Measurements from ENCODE around the gene PROP1.

DNA sequence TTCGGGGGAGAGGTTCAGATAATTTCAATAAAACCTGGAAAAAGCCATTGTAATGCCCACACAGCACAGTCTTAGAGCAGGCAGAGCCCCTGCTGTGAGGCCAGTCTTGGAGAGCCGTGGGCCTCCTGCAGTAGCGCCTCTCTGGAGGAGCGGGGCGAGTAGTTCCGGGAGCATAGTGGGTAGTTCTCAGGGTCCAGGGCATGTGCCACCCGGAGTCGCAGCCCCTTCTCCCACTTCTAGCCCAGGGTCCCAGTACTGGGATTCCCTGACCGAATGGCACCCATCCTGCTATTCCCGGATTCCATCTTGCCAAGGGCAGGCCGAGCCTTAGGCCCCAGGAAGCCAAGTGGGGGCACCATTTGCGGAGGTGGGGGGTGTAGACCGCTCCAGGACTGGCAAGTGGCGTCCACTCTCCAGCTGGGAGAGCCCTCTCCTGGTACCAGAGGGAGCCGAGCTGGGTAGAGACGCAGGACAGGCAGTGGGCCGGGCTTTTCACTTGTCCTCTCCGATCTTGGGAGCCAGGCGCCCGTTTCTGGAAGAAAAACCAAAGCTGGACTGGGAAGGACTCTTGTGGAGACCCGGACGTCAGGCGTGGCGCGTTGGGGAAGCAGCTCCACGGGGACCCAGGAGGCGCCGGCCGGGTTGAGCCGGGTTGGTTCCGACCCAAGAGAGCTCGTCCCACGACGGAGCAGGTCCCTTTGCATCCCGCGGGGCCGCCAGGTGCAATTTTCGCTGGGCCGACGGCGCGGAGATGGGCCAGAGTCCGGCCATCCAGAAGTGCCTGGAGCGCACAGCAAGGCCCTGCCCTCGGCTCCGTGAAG, 12.1 kb downstream of the PROP1 start:
- TF ChIP-seq, protein P1, sequence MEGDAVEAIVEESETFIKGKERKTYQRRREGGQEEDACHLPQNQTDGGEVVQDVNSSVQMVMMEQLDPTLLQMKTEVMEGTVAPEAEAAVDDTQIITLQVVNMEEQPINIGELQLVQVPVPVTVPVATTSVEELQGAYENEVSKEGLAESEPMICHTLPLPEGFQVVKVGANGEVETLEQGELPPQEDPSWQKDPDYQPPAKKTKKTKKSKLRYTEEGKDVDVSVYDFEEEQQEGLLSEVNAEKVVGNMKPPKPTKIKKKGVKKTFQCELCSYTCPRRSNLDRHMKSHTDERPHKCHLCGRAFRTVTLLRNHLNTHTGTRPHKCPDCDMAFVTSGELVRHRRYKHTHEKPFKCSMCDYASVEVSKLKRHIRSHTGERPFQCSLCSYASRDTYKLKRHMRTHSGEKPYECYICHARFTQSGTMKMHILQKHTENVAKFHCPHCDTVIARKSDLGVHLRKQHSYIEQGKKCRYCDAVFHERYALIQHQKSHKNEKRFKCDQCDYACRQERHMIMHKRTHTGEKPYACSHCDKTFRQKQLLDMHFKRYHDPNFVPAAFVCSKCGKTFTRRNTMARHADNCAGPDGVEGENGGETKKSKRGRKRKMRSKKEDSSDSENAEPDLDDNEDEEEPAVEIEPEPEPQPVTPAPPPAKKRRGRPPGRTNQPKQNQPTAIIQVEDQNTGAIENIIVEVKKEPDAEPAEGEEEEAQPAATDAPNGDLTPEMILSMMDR (tag by site-specific recombination; IDR thresholded peaks at IDR 0.05), result no peak
- TF ChIP-seq SP2 (tag by site-specific recombination; IDR thresholded peaks at IDR 0.05) (no peak), ZSCAN23 (tag by site-specific recombination; IDR thresholded peaks at IDR 0.05) (no peak), YY1 (tag by site-specific recombination; IDR thresholded peaks at IDR 0.05) (no peak)
- TF ChIP-seq, protein P2, sequence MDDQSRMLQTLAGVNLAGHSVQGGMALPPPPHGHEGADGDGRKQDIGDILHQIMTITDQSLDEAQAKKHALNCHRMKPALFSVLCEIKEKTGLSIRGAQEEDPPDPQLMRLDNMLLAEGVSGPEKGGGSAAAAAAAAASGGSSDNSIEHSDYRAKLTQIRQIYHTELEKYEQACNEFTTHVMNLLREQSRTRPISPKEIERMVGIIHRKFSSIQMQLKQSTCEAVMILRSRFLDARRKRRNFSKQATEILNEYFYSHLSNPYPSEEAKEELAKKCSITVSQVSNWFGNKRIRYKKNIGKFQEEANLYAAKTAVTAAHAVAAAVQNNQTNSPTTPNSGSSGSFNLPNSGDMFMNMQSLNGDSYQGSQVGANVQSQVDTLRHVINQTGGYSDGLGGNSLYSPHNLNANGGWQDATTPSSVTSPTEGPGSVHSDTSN (CRISPR knock-in tag; IDR thresholded peaks at IDR 0.05), result no peak
